Measurements from ENCODE around the gene REG4.

Gene REG4

GRCh38 chr1:119779869-119780356 lies 31.3 kb downstream of the REG4 start:
- DNase-seq (ENCODE audit: low read depth) = no peak

- DNase-seq (ENCODE audit: low read depth) = no peak
Measured at GRCh38 chr1:119778886-119779560, 32.2 kb downstream of the REG4 start.

- no peak for DNase-seq (ENCODE audit: low read depth)
Measured at GRCh38 chr1:119778359-119778758, 32.9 kb downstream of the REG4 start.

DNA sequence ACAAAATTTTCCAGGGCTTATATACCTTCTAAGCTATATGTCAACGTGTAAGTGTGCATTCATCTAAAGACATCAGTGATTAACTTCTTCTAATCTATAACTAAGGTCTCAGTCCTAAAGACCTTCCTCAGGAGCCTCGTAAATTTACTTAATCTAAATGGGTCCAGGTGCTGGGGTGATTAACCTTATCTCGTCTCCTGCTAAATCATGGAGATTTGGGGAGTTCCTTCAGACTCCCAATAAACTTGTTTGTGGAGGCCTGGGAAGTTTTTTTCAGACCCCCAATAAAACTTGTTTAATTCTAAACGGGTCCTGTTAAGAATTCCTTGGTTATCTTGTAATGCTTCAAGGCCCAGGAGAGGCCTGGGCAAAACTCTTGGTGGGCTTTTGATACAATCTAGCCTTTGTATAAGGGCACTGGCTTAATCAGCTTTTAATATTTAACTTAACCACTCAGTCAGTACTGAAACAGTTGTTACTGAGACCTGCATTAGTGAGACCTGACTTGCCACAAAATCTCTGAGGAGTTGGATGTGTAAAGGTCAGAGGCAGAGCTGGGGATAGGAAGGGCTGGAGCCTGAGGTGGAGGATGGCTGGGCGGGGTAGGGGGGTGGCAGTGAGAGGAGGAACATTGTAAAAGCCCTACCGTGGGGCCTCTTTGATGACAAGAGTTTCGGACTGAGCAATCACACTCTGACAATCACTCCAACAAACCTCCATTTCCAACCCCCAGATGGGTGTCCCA lies 36.3 kb downstream of the REG4 start:
- no peak for DNase-seq (ENCODE audit: low read depth)

DNA sequence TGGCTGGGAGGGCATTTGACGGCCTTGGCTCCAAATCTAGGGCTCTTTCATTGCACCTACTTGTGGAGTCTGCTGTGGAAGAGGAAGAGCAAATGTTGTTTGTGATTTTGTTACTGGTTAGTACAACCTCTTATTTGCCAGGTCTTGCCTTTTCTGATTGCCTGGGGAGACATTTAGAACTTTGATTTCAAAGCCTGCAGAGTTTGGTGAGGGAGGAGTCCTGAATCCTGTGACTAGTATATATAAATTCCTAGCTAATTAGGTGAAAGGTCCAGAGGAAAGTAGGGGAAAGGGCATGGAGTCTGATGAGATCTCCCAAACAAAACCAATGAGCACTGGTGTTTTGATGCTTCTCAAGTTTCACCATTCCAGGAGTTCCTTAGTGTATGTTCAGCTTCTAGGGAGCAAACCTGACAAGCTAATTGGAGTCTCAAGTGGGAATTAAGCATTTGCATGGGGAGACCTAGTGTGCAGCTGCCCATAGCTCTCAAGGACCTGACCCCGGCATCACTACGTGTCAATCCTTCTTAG lies 37.5 kb downstream of the REG4 start:
- no peak for DNase-seq (ENCODE audit: low read depth)

GRCh38 chr1:119772298-119772697 lies 39.0 kb downstream of the REG4 start:
- DNase-seq (ENCODE audit: low read depth) = no peak

DNA sequence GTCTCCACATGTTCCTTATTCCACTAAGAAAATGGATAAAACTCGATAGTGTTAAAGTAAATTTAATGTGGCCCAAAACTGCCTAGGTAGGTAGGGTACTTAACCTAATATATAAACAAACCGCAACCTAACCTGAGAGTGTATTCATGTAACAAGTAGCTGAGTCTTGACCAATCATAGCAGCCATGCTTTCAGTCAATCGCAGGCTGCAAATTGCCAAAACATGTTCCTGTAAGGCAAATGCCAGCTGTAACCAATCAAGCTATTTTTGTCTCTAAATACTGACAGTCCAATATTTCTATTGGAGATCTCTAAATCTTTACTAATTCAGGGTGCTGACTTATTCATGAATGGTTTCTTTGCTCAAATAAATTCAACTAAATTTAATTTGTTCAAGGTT lies 39.5 kb downstream of the REG4 start:
- no peak for DNase-seq (ENCODE audit: low read depth)

DNA sequence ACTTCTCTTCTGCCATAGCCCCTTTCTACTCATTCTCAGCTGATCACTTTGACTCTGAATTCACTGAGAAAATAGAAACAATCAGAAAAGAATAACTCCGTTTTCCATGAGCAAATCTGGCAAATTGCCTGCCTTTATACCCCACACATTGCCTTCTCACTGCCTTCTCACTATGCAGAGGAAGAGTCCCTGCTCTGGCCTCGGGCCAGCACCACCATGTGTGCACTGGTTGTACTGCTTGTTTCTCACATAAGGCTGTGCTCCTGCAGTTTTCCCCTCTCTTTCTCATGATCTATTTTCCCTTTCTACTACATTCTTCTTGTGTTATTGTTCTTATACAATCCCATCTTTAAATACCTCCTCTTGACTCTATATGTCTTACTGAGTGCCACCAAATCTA lies 40.2 kb downstream of the REG4 start:
- no peak for DNase-seq (ENCODE audit: low read depth)

DNA sequence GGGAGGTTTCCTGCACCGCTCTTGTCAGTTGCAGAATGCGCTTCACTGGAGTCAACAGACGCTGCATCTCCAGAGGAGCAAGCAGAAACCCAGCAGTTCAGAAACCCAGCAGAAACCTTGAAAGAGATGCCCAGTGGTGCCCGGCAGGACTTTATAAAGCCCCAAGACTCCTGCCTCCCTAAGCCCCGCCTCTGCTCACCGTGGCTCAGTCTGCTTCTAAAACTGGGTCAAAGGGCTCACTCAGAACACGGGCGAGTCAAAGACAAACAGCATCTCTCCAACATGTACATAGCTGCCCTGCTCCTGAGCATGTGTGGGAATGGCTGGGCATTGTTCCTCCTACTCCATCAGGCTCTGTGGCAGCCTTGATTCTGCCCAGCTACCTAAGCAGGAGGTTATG lies 42.5 kb downstream of the REG4 start, which contains the start of gene HMGCS2:
TSS of gene HMGCS2 (minus strand) at position 128 of the 400 bp plus-strand sequence. CDS start at position 67, 61 bp downstream.
- no peak for DNase-seq (ENCODE audit: low read depth)

DNA sequence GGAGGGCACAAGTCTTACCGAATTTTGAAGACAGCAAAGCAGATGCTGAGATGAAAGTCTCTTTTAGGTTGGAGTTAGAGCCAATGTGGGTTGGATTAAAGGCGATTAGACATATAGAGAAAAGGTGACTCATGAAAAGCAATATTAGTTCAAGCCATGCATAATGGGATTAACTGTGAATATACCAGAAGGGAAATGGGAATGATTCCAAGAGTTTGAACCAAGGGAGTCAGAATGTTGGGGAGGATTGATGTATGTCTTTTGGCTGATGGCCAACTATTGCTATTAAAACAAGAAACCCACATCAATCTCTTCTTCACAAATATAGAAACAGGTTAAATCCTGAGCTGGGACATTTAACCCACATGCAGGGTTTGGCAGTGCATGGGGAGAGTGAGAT lies 43.8 kb downstream of the REG4 start:
- no peak for DNase-seq (ENCODE audit: low read depth)

DNA sequence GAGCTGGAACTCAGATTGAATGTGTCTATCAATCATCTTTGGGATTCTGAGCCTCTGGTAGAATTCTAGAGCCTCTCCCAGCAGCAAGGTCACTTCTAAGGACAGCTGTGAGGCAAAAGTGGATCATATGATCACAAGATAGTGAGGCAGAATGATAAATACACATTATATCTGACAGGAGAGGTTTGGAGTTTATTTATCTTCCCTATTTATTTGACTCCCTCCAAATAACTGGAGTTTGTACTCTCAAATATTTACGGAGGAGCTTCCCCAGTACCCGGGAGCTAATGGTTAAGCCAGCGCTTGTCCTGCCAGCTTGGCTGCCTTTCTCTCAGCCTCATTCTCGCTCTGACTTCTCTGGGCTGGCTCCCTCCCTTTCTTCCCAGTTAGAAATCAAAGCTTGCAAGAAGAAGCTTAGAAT lies 44.9 kb downstream of the REG4 start:
- DNase-seq (ENCODE audit: low read depth) = no peak

- no peak for DNase-seq (ENCODE audit: low read depth)
Measured at GRCh38 chr1:119764220-119764619, 47.0 kb downstream of the REG4 start.

DNA sequence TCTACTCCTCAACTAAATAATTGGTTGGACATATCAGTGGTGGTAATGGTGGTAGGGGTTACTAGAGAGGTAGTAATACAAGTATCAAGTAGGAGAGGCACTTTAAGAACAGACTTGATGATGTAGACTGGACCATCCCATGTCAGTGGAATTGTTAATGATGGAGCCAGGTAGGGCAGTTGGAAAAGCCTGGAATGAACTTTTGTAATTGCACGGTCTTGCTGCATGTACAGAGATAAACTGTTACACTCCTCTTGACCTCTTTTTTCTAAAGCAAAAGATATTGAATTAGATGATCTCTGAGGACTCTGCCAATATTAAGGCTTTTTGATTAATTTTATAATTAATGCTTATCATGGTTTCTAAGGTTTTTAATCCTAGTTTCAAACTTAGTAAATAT lies 48.3 kb downstream of the REG4 start:
- DNase-seq (ENCODE audit: low read depth) = no peak

DNA sequence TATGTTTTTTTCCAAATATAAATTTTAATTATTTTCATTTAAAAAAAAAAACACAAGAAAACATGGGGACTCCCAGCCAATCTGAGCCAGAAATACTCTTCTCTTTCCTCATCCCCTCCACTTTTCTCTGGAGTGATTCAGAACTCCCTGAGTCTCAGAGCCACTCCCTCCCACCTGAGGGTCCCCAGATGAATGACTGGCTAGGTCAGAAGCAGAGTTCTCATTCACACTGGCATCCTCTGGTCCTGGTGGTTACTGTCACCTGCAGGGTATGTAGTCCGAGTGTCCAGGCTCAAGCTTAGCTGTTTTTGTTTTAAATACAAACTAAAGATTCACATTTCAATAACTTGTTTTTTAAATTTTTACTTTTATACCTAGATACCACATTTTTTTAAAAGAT lies 48.9 kb downstream of the REG4 start:
- no peak for DNase-seq (ENCODE audit: low read depth)

DNA sequence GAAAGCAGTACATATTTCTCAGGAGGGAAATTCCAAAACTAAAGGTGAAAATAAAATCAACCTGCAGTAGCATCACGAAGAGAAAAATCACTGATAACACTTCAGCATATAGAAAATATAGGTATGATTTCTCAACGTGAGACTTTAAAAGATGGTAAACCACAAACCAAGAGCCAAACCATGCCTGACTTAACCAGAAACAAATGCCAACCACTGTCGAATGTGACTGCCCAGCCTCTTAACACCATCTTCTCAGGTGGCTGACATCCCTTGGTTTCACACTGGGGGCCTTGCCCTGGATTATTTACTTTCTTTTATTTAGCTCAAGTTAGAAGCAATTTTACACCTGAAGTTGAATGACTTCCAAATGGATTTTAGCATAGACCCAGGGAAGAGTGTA lies 52.7 kb downstream of the REG4 start:
- no peak for DNase-seq (ENCODE audit: low read depth)

- no peak for DNase-seq (ENCODE audit: low read depth)
Measured at GRCh38 chr1:119752592-119752991, 58.7 kb downstream of the REG4 start.

DNA sequence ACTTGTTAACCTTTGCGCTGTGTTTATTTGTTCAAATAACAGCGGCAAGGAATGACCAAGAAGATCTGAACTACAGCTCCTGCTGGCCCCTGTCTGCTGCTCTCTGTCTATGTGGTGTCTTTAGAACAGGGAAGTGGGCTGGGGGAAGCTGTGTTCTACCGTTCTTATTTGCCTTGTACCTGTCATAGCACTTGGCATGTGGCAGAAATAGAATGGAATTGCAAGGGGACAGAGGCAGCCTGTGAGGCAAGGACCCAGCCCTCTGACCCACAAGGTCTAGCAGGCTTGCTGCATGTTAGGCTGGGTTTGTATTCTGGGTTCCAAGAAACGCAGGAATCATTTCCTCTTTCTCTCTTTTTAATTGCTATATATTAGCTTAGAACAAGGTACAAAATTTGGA lies 63.2 kb downstream of the REG4 start:
- no peak for DNase-seq (ENCODE audit: low read depth)

GRCh38 chr1:119747451-119747850 lies 63.8 kb downstream of the REG4 start:
- no peak for DNase-seq (ENCODE audit: low read depth)

GRCh38 chr1:119745034-119745433 lies 66.2 kb downstream of the REG4 start:
- no peak for DNase-seq (ENCODE audit: low read depth)

DNA sequence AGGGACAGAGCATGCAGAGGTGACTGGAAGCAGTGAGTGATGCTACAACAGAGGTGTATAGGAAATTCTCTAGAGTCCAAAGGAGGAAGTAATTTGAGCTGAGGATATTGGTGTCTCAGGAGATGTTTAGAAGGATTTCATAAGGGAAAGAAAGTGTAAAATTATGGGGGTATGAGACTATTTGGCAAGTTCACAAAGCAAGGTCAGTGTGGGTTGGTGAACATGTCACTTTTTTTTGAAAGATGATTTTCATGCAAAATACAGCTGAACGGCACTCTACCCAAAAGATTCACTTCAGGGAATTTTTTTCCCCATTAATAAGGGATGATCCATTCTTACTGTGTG lies 66.7 kb downstream of the REG4 start:
- no peak for DNase-seq (ENCODE audit: low read depth)

Measured in activated gamma-delta T cell treated with anti-CD3 and anti-CD28 coated beads, Interleukin-2, amount 50 U/mL, for 16 hours (primary cell).